Thyroid gland (tissue), 4 donors: Measurements from ENCODE around the gene ZCWPW1. TPM values are rescaled to one million over a fixed set of nuclear protein-coding genes. Genes with fewer than 3 reads are reported as not detected.
"Not testable (repeated sequence)": the region's sequence is repeated elsewhere in the genome, so short reads cannot be mapped to it uniquely, and the experiment has no call there.

Experiments used
- DNase-seq, 2 donors: peaks; one replicate each; pipeline ENCODE4 v3.0.0-alpha.2; 2019
- H3K27ac ChIP-seq, 3 donors: fragments of 200-600 bp; sonication (generic); 1 replicate in 2 of 3; 2 replicates in 1 of 3; pipeline ENCODE4 v1.5.1; 2016 to 2019; ENCODE audit warnings: mild to moderate bottlenecking in 1 of 3, moderate library complexity in 1 of 3
- H3K27me3 ChIP-seq: fragments of 200-600 bp; sonication (generic); one replicate; pipeline ENCODE4 v1.5.1; 2019
- H3K36me3 ChIP-seq, 2 donors: fragments of 200-600 bp; sonication (generic); one replicate each; pipeline ENCODE4 v1.5.1; 2016 to 2019
- H3K4me1 ChIP-seq, 2 donors: fragments of 200-600 bp; sonication (generic); one replicate each; pipeline ENCODE4 v1.5.1; 2017 to 2019
- H3K4me3 ChIP-seq, 3 donors: fragments of 200-600 bp; sonication (generic); replicated peaks in 1 of 3; 1 replicate in 2 of 3; 2 replicates in 1 of 3; pipeline ENCODE4 v1.5.1; 2016; ENCODE audit warnings: mild to moderate bottlenecking in 1 of 3
- H3K9me3 ChIP-seq: fragments of 200-600 bp; sonication (generic); one replicate; pipeline ENCODE4 v1.5.1; 2017
- CTCF ChIP-seq, 6 experiments: fragments of 200-600 bp in 3 of 6; fragments of 450-650 bp in 3 of 6; sonication (generic) in 3 of 6; IDR thresholded peaks; one replicate each; pipeline ENCODE4 v1.5.1; 2016 to 2019; ENCODE audit warnings: antibody characterized with exemption in 6 of 6, mild to moderate bottlenecking in 2 of 6, inconsistent platforms in 1 of 6, moderate library complexity in 1 of 6
- POLR2A ChIP-seq, 2 donors: fragments of 450-650 bp; IDR thresholded peaks; one replicate each; pipeline ENCODE4 v1.6.1; 2017; ENCODE audit warnings: antibody characterized with exemption in 2 of 2, mild to moderate bottlenecking in 2 of 2, moderate library complexity in 1 of 2
- WGBS, 2 donors: methylation state at CpG; one replicate each; pipeline ENCODE4 v1.1.5; 2017; 5-methylcytosine and 5-hydroxymethylcytosine counted together
- intact Hi-C: fragments of 100-400 bp; cut with DNase I; formaldehyde crosslinking; loops from one replicate; pipeline ENCODE4 v1.15.1; 2023
- total RNA-seq, 4 donors: library from RNA; depleted of rRNA; stranded (reverse); fragments of >200 nt; gene quantifications; one replicate each; pipeline ENCODE4 v1.2.3, GENCODE V29; 2016

The ZCWPW1 gene
- total RNA-seq, 4 donors from 2014 or later: 3.6 to 7.1 (median 4.3) TPM

GRCh38 chr7:100390286-100391009, 38.1 kb downstream of the ZCWPW1 start:
- TF ChIP-seq POLR2A (IDR thresholded peaks at IDR 0.05): no peak
- no peak for TF ChIP-seq CTCF (IDR thresholded peaks at IDR 0.05)
- Histone ChIP-seq H3K9me3 (no peaks in the 10 kb centered on the region), H3K27me3 (no peaks in the 10 kb centered on the region), H3K4me3 (no peak overlapping the region), H3K36me3 (no peaks in the 10 kb centered on the region), H3K4me1 (no peaks in the 10 kb centered on the region), H3K27ac (no peak overlapping the region)
- no peak for DNase-seq
- 58% methylated on average over 3 of the region's 3 CpGs for WGBS, 2 donors
- intact Hi-C loops: no loop called here

- Histone ChIP-seq H3K27ac (no peak overlapping the region), H3K4me1 (no peaks in the 10 kb centered on the region), H3K9me3 (no peaks in the 10 kb centered on the region), H3K4me3 (no peak overlapping the region), H3K36me3 (no peaks in the 10 kb centered on the region), H3K27me3 (no peaks in the 10 kb centered on the region)
- TF ChIP-seq POLR2A (IDR thresholded peaks at IDR 0.05): no peak
- no peak for TF ChIP-seq CTCF (IDR thresholded peaks at IDR 0.05)
- no peak for DNase-seq
- 65 to 78% methylated on average over 7 to 8 of the region's 9 CpGs for WGBS, 2 donors
- intact Hi-C loops: no loop called here
Observed at GRCh38 chr7:100389437-100390088, 38.9 kb downstream of the ZCWPW1 start.

- Histone ChIP-seq H3K9me3 (no peaks in the 10 kb centered on the region), H3K27ac (no peak overlapping the region), H3K4me3 (no peak overlapping the region), H3K4me1 (no peaks in the 10 kb centered on the region), H3K27me3 (no peaks in the 10 kb centered on the region), H3K36me3 (no peaks in the 10 kb centered on the region)
- DNase-seq: no peak
- WGBS, 2 donors: 82 to 91% methylated on average over 2 of the region's 2 CpGs
- intact Hi-C loops: no loop called here
- no peak for TF ChIP-seq CTCF (IDR thresholded peaks at IDR 0.05)
- no peak for TF ChIP-seq POLR2A (IDR thresholded peaks at IDR 0.05)
Observed at GRCh38 chr7:100387695-100388094, 40.8 kb downstream of the ZCWPW1 start.

- 80 to 82% methylated on average over 5 of the region's 5 CpGs for WGBS, 2 donors
- H3K27ac ChIP-seq: no peak overlapping the region
- H3K4me1 ChIP-seq: no peaks in the 10 kb centered on the region
- H3K36me3 ChIP-seq: no peaks in the 10 kb centered on the region
- H3K4me3 ChIP-seq: no peak overlapping the region
- no peak for TF ChIP-seq POLR2A (IDR thresholded peaks at IDR 0.05)
- TF ChIP-seq CTCF (IDR thresholded peaks at IDR 0.05): no peak
- intact Hi-C loops: no loop called here
- no peaks in the 10 kb centered on the region for H3K27me3 ChIP-seq
- no peak for DNase-seq
- H3K9me3 ChIP-seq: no peaks in the 10 kb centered on the region
Observed at GRCh38 chr7:100386940-100387339, 41.6 kb downstream of the ZCWPW1 start.

GRCh38 chr7:100384628-100385294, 43.7 kb downstream of the ZCWPW1 start:
- no peak for TF ChIP-seq CTCF (IDR thresholded peaks at IDR 0.05)
- no peak for TF ChIP-seq POLR2A (IDR thresholded peaks at IDR 0.05)
- intact Hi-C loops: no loop called here
- 81 to 89% methylated on average over 6 of the region's 6 CpGs for WGBS, 2 donors
- no peaks in the 10 kb centered on the region for H3K4me1 ChIP-seq
- no peaks in the 10 kb centered on the region for H3K36me3 ChIP-seq
- H3K27me3 ChIP-seq: no peaks in the 10 kb centered on the region
- no peak overlapping the region for H3K4me3 ChIP-seq
- H3K9me3 ChIP-seq: no peaks in the 10 kb centered on the region
- no peak overlapping the region for H3K27ac ChIP-seq
- no peak for DNase-seq

GRCh38 chr7:100382234-100382853, 46.2 kb downstream of the ZCWPW1 start:
- H3K4me1 ChIP-seq, H3K36me3 ChIP-seq, DNase-seq, H3K4me3 ChIP-seq, H3K27ac ChIP-seq, H3K9me3 ChIP-seq, intact Hi-C loops, H3K27me3 ChIP-seq: not testable (repeated sequence)
- WGBS, 2 donors: 77 to 82% methylated on average over 8 of the region's 8 CpGs
